Limb (tissue), 2 donors: ENCODE measurements around the gene WNK2.
"Not testable (repeated sequence)": the region's sequence is repeated elsewhere in the genome, so short reads cannot be mapped to it uniquely, and the experiment has no call there.

Experiments used
- DNase-seq, 2 donors: peaks; one replicate each; pipeline ENCODE4 v3.0.0-alpha.2; 2016; ENCODE audit errors: extremely low spot score in 2 of 2

The WNK2 gene

GRCh38 chr9:93366486-93366885, 182.5 kb downstream of the WNK2 start:
- DNase-seq: not testable (repeated sequence)

GRCh38 chr9:93368437-93368836, 184.5 kb downstream of the WNK2 start:
- DNase-seq: no peak

GRCh38 chr9:93369686-93370085, 185.7 kb downstream of the WNK2 start:
- no peak for DNase-seq
